Karpas-422 (cell line): ENCODE results near the gene EVL. TPM values are rescaled to one million over a fixed set of nuclear protein-coding genes. Genes with fewer than 3 reads are reported as not detected.
"Not testable (repeated sequence)": the region's sequence is repeated elsewhere in the genome, so short reads cannot be mapped to it uniquely, and the experiment has no call there.

Experiments used
- DNase-seq: peaks from one replicate; pipeline ENCODE4 v3.0.0-alpha.2; 2015
- H2AFZ ChIP-seq: fragments of 200-600 bp; sonication (generic); 2 replicates; pipeline ENCODE4 v1.6.1; 2014; ENCODE audit warnings: antibody characterized with exemption, low read length, mixed read lengths
- H3K27ac ChIP-seq: fragments of 200-600 bp; sonication (generic); 2 replicates; pipeline ENCODE4 v1.5.1; 2014; ENCODE audit warnings: mild to moderate bottlenecking, low read length, moderate library complexity
- H3K27me3 ChIP-seq: fragments of 200-600 bp; sonication (generic); 2 replicates; pipeline ENCODE4 v1.6.1; 2014; ENCODE audit warnings: low read length, mixed read lengths
- H3K36me3 ChIP-seq: fragments of 200-600 bp; sonication (generic); 2 replicates; pipeline ENCODE4 v1.6.1; 2014; ENCODE audit warnings: low read length, mixed read lengths; ENCODE audit not compliant: insufficient read depth
- H3K4me1 ChIP-seq: fragments of 200-600 bp; sonication (generic); 2 replicates; pipeline ENCODE4 v1.6.1; 2014; ENCODE audit warnings: mild to moderate bottlenecking, low read length, mixed read lengths
- H3K4me2 ChIP-seq: fragments of 200-600 bp; sonication (generic); 2 replicates; pipeline ENCODE4 v1.6.1; 2014; ENCODE audit warnings: low read length, low read depth, mild to moderate bottlenecking; ENCODE audit not compliant: poor library complexity, severe bottlenecking
- H3K4me3 ChIP-seq: fragments of 200-600 bp; sonication (generic); 2 replicates; pipeline ENCODE4 v1.5.1; 2014; ENCODE audit warnings: mild to moderate bottlenecking, antibody characterized with exemption, low read length, mixed read lengths
- H3K79me2 ChIP-seq: fragments of 200-600 bp; sonication (generic); 2 replicates; pipeline ENCODE4 v1.6.1; 2014; ENCODE audit warnings: mild to moderate bottlenecking, low read length, mixed read lengths
- H3K9ac ChIP-seq: fragments of 200-600 bp; sonication (generic); 2 replicates; pipeline ENCODE4 v1.6.0; 2014; ENCODE audit warnings: low read length
- H3K9me2 ChIP-seq: fragments of 200-600 bp; sonication (generic), shearing (Covaris generic); replicated peaks from 2 replicates; pipeline ENCODE4 v1.6.0; 2014; ENCODE audit warnings: mild to moderate bottlenecking, low read length, moderate library complexity; ENCODE audit not compliant: insufficient read depth
- H3K9me3 ChIP-seq: fragments of 300-700, 200-600 bp; sonication (generic); 2 replicates; pipeline ENCODE4 v1.6.1; 2014; ENCODE audit warnings: low read length, mixed read lengths
- H4K20me1 ChIP-seq: fragments of 200-600 bp; sonication (generic); 2 replicates; pipeline ENCODE4 v1.6.1; 2014; ENCODE audit warnings: mild to moderate bottlenecking, antibody characterized with exemption, low read length, low read depth; ENCODE audit not compliant: insufficient read depth
- total RNA-seq: library from RNA; depleted of rRNA; stranded (reverse); fragments of >200 nt; shearing (Covaris generic); gene quantifications from 2 replicates; pipeline ENCODE4 v1.2.3, GENCODE V29; 2014; ENCODE audit warnings: low replicate concordance

The EVL gene
- total RNA-seq, 1 experiment from 2014 or later: 3.5 TPM

GRCh38 chr14:100150932-100151587 lies 85.8 kb downstream of the EVL start:
- no peak overlapping the region for H3K9ac ChIP-seq
- H3K9me2 ChIP-seq: no peaks in the 10 kb centered on the region
- no peaks in the 10 kb centered on the region for H3K36me3 ChIP-seq
- no peak overlapping the region for H3K4me2 ChIP-seq
- H3K9me3 ChIP-seq: peaks cover 13% of the 10 kb centered on the region
- no peak overlapping the region for H2AFZ ChIP-seq
- H3K4me3 ChIP-seq: no peak overlapping the region
- peaks cover 10% of the 10 kb centered on the region; the same call in 1 of the 2 replicates for H3K4me1 ChIP-seq
- DNase-seq: no peak
- H3K27ac ChIP-seq: no peak overlapping the region
- H4K20me1 ChIP-seq: no peaks in the 10 kb centered on the region
- no peaks in the 10 kb centered on the region for H3K79me2 ChIP-seq
- no peaks in the 10 kb centered on the region for H3K27me3 ChIP-seq

GRCh38 chr14:100152091-100152490 lies 86.9 kb downstream of the EVL start:
- H4K20me1 ChIP-seq: no peaks in the 10 kb centered on the region
- no peak overlapping the region for H3K4me3 ChIP-seq
- H3K4me1 ChIP-seq: peaks cover 9% of the 10 kb centered on the region; the same call in 1 of the 2 replicates
- peaks cover 13% of the 10 kb centered on the region for H3K9me3 ChIP-seq
- no peak overlapping the region for H3K27ac ChIP-seq
- no peaks in the 10 kb centered on the region for H3K27me3 ChIP-seq
- no peak overlapping the region for H3K4me2 ChIP-seq
- H2AFZ ChIP-seq: no peak overlapping the region
- no peaks in the 10 kb centered on the region for H3K36me3 ChIP-seq
- H3K79me2 ChIP-seq: no peaks in the 10 kb centered on the region
- no peak overlapping the region for H3K9ac ChIP-seq
- no peaks in the 10 kb centered on the region for H3K9me2 ChIP-seq
- no peak for DNase-seq

DNA sequence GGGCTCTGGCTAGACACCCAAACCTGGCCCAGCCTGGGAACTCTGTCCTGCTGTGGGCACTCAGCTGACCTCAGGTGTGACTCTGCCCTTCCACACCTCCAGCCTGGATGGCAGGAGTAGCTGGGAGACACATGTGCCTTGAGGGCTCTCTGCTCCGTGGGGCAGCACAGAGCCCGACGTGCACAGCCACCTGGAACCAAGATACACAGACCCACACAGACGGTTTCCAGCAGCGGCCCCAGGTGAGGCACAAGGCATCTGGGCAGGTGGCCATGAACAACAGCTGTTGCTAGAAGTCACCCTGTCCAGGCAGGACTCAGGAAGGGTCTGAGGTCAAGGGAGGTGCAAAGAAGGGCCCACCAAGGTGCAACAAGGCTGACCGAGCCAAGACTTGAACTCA lies 88.3 kb downstream of the EVL start:
- Histone ChIP-seq H3K4me2 (no peak overlapping the region), H3K9me2 (no peaks in the 10 kb centered on the region), H3K27ac (no peak overlapping the region), H3K27me3 (no peaks in the 10 kb centered on the region), H3K36me3 (no peaks in the 10 kb centered on the region), H3K4me1 (peaks cover 8% of the 10 kb centered on the region), H3K9ac (no peak overlapping the region), H2AFZ (no peak overlapping the region), H4K20me1 (no peaks in the 10 kb centered on the region), H3K79me2 (no peaks in the 10 kb centered on the region), H3K4me3 (no peak overlapping the region), H3K9me3 (peaks cover 13% of the 10 kb centered on the region)
- no peak for DNase-seq

- H3K9me3 ChIP-seq: peaks cover 13% of the 10 kb centered on the region
- peaks cover 11% of the 10 kb centered on the region for H3K4me1 ChIP-seq
- no peak overlapping the region for H3K4me3 ChIP-seq
- H3K27ac ChIP-seq: no peak overlapping the region
- DNase-seq: peak; percentile 78
- H3K9me2 ChIP-seq: no peaks in the 10 kb centered on the region
- no peaks in the 10 kb centered on the region for H3K36me3 ChIP-seq
- no peaks in the 10 kb centered on the region for H4K20me1 ChIP-seq
- H2AFZ ChIP-seq: no peak overlapping the region
- H3K9ac ChIP-seq: no peak overlapping the region
- H3K79me2 ChIP-seq: no peaks in the 10 kb centered on the region
- no peak overlapping the region for H3K4me2 ChIP-seq
- no peaks in the 10 kb centered on the region for H3K27me3 ChIP-seq
Observed at GRCh38 chr14:100155049-100155621, 89.9 kb downstream of the EVL start.

- Histone ChIP-seq H3K4me2 (no peak overlapping the region), H3K27me3 (no peaks in the 10 kb centered on the region)
- DNase-seq: no peak
Observed at GRCh38 chr14:100155756-100156616, 90.8 kb downstream of the EVL start.

DNA sequence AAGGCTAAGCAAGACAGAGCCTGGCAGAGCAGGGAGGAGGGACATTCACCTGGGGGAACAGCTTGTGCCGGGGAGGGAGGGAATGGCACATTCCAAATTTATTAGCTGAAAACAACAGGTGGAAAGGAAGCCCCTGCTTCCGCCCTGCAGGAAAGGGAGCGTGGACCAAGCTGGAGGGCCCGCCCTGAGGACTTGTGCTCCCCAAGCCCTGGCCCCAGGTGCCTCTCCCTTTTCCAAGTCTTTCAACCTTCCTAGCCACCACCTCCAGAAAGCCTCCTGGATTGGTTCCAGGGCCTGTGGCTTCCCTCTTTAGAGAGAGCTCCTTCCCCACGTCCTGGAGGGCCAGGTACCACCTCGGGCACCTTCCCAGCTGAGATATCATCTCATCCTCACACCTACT lies 91.6 kb downstream of the EVL start:
- Histone ChIP-seq H3K4me2 (no peak overlapping the region), H4K20me1 (no peaks in the 10 kb centered on the region), H2AFZ (no peak overlapping the region), H3K36me3 (no peaks in the 10 kb centered on the region), H3K27ac (no peak overlapping the region), H3K9ac (no peak overlapping the region), H3K9me2 (no peaks in the 10 kb centered on the region), H3K79me2 (no peaks in the 10 kb centered on the region), H3K9me3 (peaks cover 13% of the 10 kb centered on the region), H3K4me3 (no peak overlapping the region), H3K27me3 (no peaks in the 10 kb centered on the region), H3K4me1 (peaks cover 11% of the 10 kb centered on the region)
- no peak for DNase-seq

More at GRCh38 chr14:100155756-100156616, 90.8 kb downstream of the EVL start:
- Histone ChIP-seq H3K9me2 (no peaks in the 10 kb centered on the region), H3K79me2 (no peaks in the 10 kb centered on the region), H3K9ac (no peak overlapping the region), H3K9me3 (peaks cover 13% of the 10 kb centered on the region), H2AFZ (no peak overlapping the region), H3K36me3 (no peaks in the 10 kb centered on the region), H3K4me1 (peaks cover 11% of the 10 kb centered on the region), H3K4me3 (no peak overlapping the region), H4K20me1 (no peaks in the 10 kb centered on the region), H3K27ac (no peak overlapping the region)

- H3K27ac ChIP-seq, H4K20me1 ChIP-seq, H3K4me3 ChIP-seq, H3K27me3 ChIP-seq, H3K36me3 ChIP-seq, H3K9ac ChIP-seq, H3K79me2 ChIP-seq, H3K9me2 ChIP-seq, H3K4me2 ChIP-seq, H2AFZ ChIP-seq: not testable (repeated sequence)
- peaks cover 11% of the 10 kb centered on the region for H3K4me1 ChIP-seq
- DNase-seq: peak; percentile 51
- H3K9me3 ChIP-seq: peaks cover 13% of the 10 kb centered on the region
Observed at GRCh38 chr14:100157548-100158232, 92.5 kb downstream of the EVL start.
